ENCODE data around the gene ARHGEF25. TPM values are rescaled to one million over a fixed set of nuclear protein-coding genes. Genes with fewer than 3 reads are reported as not detected.
"Not testable (repeated sequence)": the region's sequence is repeated elsewhere in the genome, so short reads cannot be mapped to it uniquely, and the experiment has no call there.

The ARHGEF25 gene
- total RNA-seq, 1 experiment from 2014 or later = 9.2 TPM

DNA sequence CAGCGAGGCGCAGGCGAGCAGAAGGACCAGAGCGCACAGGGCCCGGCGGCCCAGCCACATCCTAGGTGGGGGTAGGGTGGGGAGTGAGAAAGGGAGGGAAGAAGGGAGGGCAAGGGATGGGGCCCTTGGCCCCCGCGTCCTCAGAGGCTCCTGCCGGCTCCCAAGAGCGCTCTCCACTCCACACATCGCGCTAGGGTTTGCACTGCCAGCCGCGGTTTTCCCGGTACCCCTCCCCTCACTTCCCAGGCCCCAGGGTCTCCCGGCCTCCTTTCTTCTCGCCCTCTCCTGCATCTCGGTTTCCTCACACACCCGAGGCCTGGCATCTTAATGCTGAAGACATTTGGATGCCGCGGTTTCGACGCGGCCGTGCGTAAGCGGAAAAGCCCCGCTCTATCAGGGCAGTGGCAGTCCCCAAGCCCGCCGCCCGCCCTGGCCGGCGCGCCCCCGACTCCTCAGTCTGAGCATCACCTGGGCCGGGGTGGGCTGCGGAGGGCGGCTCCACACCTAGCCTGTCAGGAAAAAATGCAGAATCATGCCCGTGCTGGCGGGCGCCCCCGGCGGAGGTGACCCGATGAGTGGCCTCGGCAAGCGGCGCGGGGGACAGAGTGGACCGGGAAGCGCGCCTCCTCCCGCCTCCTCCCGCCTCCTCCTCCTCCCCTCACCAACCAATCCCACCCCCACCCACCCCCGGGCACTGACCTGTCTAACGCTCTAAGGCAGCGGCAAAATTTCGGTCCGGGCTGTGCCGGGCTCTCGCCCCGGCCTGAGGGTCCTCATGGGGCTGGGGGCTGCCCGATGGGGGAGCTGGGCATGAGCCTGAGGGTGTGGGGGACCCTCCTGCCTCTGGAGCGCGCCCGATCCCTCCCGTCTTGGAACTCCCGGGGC lies 21.1 kb downstream of the ARHGEF25 start:
- no peak for DNase-seq (ENCODE audit: extremely low read depth, low read depth)

DNA sequence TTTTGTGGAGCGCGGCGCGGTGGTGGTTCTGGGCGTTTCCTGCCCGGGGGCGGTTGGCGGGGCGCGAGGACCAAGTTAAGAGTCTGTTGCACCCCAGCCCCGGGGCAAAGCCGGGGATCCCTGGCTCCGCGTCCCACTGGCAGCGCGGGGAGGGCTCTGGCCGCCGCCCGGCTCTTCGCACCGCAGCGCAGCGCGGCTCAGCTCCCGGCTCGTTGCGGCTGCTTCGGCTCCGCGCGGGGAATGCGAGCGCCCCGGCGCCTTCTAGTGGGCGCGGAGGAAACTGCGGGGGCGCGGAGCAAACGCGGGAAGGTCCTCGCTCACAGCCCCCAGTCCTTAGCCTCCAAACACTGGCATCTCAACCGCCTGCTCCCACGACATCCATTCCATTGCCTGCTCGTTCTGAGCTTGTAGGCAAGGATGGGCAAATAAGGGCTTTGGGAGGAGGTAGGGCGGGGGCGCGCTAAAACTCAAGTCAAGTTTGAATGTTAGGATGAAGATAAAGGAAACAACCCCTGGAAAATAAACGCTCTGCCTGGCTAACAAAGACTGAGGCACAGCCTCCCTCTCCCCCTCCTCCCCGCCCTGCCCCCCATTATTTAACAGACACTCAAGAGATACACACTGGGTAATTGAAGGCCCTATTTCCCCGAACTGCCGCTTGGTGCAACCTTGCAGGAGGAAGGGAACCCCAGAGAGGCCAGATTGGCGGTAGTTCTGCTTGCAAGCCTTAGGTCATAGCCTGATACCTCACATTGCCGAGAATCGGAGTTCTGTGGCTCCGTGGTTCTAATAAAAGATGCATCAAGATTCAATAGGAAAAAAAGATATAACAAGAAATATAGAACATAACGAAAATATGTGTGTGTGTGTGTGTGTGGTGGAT lies 22.0 kb downstream of the ARHGEF25 start, which contains the start of gene B4GALNT1:
TSS of gene B4GALNT1 (minus strand) at position 244 of the 883 bp plus-strand sequence. CDS start 1,069 bp downstream, outside the sequence.
- DNase-seq (ENCODE audit: extremely low read depth, low read depth) = peak; percentile 61

DNA sequence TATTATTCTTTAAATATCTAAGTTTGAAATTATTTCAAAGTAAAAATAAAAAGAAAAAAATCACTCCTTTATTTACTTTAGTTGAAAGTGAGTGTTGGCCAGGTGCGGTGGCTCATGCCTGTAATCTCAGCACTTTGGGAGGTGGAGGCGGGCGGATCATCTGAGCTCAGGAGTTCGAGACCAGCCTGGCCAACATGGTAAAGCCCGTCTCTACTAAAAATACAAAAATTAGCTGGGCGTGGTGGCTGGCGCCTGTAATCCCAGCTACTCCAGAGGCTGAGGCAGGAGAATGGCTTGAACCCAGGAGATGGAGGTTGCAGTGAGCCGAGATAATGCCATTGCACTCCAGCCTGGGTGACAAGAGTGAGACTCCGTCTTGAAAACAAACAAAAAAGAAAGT lies 25.5 kb downstream of the ARHGEF25 start:
- DNase-seq (ENCODE audit: extremely low read depth, low read depth) = not testable (repeated sequence)

DNA sequence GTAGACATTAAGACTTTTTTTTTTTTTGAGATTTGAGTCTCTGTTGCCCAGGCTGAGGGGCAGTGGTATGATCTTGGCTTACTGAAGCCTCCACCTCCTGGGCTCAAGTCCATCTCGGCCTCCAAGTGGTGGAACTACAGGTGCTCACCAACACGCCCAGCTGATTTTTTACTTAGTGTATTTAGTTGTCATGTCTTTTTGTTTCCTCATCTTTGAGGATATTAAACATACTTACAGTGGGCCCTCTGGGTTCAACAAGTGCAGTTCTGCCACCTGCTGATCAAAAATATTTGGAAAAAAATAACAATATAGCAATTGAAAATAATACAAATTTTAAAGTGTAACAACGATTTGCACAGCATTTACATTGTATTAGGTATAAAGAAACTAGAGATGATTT lies 26.1 kb downstream of the ARHGEF25 start:
- DNase-seq (ENCODE audit: extremely low read depth, low read depth) = no peak

DNA sequence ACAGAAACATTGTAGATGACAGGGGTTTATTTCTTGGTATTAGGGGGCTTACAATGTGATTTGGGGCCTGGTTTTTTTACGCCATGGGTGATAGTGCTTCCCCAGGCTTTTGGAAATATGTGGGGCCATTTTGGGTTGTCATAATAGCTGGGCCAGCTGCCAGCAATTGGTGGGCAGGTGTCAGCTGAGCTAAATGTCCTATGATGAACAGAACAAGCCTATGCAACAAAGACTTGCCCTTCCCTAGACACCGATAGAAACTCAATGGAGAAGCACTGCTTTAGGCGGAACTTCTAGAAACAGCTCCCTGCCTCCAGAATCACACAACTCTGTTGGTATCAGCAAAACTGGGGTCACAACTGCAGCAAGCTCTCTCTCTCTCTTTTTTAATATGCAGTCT lies 26.9 kb downstream of the ARHGEF25 start:
- no peak for DNase-seq (ENCODE audit: extremely low read depth, low read depth)

DNA sequence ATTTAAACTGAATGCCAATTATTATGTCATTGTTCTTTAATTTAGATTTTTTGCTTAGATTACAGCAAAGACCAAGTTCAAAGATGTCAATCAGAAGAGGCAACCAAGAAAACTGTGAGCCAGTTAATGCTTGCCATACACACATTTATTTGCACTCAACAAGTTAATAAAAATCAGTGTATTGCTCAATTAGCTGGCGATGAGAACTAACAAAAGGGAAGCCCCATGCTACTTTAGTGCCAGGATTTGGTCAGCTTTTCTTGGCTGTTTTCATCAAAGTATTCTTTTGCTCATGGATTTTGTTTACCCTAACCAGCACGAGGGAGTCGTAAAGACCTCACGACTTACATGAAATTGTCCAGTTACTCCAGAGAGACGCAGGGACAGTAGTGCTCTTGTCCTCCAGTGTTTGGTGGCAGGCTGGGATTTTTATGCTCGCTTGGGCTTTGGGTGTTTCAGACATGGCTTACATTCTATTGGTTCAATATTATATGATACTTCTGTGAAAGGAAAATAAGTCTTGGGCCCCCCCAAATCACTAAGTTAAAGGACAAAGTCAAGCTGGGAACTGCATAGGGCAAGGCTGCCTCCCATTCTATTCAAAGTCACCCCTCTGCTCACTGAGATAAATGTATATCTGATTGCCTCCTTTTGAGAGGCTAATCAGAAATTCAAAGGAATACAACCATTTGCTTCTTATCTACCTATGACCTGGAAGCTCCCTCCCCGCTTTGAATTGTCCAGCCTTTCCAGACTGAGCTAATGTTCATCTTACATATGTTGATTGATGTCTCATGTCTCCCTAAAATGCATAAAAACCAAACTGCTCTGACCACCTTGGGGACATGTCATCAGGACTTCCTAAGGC lies 29.2 kb downstream of the ARHGEF25 start:
- DNase-seq (ENCODE audit: extremely low read depth, low read depth) = no peak

DNA sequence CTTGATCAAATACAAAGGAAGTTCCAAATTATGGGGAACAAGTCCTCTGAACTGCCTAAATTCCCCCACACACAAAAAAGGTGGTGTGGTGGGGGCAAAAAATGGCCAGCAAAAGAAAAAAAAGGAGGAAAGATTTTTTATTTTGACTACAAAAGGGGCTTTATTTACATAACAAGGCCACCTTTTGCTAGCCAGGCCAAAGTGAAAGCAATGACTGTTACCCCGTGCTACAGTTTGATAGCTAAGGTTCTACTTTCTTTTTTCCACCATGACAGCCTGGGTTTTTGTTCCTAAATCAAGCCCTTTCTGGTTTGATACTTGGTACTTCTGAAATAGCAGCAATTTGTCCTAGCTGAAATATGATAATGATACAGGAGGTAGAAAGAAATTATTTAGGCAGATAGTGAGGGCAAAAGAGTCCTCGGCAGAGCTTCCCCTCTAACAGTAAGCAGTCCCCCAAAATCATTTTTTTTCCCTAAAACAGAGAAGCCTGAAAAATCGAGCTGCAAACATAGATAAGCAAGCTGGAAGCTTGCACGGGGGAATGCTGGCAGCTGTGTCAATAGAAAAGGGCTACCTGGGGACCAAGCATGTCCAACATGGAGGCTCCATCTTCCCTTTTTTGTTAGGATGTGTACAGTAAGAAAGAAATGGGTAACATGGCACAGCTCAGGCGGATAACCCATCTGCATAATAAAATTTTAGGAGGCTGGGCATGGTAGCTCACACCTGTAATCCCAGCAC lies 30.6 kb downstream of the ARHGEF25 start:
- no peak for DNase-seq (ENCODE audit: extremely low read depth, low read depth)

DNA sequence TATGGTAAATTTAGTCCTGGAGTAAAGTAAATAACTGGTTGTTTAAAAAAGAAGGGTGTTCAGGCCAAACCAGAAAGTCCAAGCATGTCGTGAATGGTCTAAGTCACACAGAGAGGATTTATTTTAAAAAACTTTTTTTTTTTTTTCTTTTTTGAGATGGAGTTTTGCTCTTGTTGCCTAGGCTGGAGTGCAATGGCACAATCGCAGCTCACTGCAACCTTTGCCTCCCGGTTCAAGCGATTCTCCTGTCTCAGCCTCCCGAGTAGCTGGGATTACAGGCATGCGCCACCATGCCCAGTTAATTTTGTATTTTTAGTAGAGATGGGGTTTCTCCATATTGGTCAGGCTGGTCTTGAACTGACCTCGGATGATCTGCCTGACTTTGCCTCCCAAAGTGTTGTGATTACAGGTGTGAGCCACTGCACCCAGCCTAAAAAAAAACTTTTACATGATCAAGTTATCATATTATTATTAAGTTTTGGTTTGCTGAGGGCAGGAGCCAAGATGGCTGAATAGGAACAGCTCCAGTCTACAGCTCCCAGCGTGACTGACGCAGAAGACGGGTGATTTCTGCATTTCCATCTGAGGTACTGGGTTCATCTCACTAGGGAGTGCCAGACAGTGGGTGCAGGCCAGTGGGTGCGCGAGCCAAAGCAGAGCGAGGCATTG lies 34.9 kb downstream of the ARHGEF25 start:
- not testable (repeated sequence) for DNase-seq (ENCODE audit: extremely low read depth, low read depth)

DNA sequence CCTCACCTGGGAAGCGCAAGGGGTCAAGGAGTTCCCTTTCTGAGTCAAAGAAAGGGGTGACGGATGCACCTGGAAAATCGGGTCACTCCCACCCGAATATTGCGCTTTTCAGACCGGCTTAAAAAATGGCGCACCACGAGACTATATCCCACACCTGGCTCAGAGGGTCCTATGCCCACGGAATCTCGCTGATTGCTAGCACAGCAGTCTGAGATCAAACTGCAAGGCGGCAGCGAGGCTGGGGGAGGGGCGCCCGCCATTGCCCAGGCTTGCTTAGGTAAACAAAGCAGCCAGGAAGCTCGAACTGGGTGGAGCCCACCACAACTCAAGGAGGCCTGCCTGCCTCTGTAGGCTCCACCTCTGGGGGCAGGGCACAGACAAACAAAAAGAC lies 35.4 kb downstream of the ARHGEF25 start:
- not testable (repeated sequence) for DNase-seq (ENCODE audit: extremely low read depth, low read depth)

DNA sequence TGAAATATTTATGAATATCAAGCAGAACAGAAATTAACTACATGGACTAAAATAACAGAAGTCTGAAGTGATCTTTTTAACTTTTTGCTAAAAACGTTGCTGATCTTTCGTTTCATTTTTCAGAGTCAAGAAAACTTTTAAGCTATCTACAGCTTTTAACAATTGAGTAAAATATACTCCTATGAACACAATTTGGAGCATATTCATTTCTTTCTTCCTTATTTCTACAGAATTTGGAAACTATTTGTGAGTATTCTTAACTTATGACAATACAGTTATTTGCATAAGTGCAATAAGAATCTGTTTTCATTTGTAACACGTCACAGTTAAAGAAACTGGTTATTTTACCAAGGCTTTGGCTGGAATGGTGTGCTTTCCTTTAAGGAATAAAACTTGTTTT lies 42.8 kb downstream of the ARHGEF25 start:
- no peak for DNase-seq (ENCODE audit: extremely low read depth, low read depth)

DNA sequence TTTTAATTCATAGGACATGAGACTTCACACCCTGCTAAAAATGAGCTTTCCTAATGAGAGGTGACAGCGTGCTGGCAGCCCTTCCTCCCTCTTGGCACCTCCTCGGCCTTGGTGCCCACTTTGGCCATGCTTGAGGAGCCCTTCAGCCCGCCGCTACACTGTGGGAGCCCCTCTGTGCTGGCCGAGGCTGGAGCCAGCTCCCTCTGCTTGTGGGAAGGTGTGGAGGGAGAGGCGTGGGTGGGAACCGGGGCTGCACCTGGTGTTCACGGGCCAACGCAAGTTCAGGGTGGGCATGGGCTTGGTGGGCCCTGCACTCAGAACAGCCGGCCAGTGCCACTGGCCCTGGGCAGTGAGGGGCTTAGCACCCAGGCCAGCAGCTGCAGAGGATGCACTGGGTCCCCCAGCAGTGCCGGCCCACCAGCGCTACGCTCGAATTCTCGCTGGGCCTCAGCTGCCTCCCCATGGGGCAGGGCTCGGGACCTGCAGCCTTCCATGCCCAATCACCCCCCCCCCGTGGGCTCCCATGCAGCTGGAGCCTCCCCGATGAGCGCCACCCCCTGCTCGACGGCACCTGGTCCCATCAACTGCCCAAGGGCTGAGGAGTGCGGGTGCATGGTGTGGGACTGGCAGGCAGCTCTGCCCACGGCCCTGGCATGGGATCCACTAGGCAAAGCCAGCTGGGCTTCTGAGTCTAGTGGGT lies 44.5 kb downstream of the ARHGEF25 start:
- DNase-seq (ENCODE audit: extremely low read depth, low read depth) = no peak

DNA sequence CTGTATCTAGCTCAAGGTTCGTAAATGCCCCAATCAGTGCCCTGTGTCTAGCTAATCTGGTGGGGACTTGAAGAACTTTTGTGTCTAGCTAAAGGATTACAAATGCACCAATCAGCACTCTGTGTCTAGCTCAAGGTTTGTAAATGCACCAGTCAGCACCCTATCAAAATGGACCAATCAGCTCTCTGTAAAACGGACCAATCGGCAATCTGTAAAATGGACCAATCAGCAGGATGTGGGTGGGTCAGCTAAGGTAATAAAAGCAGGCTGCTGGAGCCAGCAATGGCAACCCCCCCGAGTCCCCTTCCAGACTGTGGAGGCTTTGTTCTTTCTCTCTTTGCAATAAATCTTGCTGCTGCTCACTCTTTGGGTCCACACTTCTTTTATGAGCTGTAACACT lies 45.2 kb downstream of the ARHGEF25 start:
- DNase-seq (ENCODE audit: extremely low read depth, low read depth) = not testable (repeated sequence)

DNA sequence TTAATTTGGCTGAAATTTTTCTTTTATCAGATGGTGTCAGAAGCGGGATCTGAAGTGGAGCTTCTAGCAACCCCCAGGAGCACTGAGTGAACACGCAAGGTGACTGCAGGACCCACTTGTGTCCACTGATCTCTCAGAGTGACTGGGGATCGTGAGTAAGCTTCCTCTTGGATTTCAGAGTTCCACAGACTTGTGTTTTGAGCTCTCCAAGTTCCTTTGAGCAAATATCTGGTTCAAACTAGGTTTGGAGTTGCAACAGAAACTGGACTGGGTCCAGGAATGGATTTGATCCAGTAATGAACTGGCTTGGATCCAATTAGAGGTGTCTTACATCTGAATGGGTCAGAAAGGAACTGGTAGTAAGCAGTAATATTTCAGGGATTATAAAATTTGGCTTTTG lies 46.5 kb downstream of the ARHGEF25 start:
- DNase-seq (ENCODE audit: extremely low read depth, low read depth) = no peak

DNA sequence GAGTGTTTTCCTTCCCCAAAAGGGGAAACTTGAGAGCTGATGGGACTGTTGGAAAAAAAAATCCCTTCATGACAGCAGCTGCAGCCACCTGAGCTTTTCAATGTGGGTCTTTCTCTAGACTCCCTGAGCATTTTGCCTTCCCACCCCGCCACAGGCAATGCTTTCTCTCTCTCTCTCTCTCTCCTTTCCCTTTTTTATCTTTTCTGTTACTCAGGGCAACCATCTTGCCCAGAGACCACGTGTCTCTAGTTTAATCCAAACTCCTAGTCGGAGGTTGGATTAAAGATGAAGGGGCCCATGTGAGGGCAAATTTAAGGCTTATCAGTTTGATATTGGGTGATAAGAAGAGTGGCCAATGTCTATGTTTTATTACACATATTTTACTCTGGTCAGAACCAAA lies 47.7 kb downstream of the ARHGEF25 start:
- DNase-seq (ENCODE audit: extremely low read depth, low read depth) = no peak

DNA sequence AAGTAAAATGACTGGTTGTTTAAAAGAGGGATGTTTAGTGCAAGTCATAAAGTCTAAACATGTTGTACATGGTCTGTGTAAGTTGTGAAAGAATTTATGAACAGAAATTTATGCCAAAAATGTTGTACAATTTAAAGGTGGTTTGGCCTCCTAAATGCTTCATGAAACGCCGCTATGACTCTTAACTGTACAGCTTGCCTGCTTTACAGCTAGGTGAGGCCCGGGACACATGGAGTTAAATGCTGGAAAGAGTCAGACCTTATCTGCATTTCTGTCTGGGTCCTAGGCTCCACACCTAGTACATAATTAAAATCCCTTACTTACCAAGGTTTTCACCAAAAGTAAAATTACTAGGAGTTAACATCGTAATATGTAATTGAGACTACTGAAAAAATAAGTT lies 50.1 kb downstream of the ARHGEF25 start:
- no peak for DNase-seq (ENCODE audit: extremely low read depth, low read depth)

DNA sequence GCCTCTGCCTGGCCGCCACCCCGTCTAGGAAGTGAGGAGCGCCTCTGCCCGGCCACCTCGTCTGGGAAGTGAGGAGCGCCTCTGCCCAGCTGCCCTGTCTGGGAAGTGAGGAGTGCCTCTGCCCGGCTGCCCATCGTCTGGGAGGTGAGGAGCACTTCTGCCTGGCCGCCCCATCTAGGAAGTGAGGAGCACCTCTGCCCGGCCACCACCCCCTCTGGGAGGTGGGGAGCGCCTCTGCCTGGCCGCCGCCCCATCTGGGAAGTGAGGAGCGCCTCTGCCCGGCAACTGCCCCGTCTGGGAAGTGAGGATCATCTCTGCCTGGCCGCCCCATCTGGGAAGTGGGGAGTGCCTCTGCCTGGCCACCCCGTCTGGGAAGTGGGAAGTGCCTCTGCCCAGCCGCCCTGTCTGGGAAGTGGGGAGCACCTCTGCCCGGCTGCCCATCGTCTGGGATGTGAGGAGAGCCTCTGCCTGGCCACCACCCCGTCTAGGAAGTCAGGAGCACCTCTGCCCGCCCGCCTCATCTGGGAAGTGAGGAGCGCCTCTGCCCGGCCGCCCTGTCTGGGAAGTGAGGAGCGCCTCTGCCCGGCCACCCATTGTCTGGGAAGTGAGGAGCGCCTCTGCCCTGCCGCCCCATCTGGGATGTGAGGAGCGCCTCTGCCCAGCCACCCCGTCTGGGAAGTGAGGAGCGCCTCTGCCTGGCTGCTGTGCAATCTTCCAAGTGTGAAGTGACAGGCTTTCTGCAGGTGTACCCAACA lies 54.0 kb downstream of the ARHGEF25 start:
- DNase-seq (ENCODE audit: extremely low read depth, low read depth) = not testable (repeated sequence)

All from NCI-H460 (cell line).